Neural progenitor cell (in vitro differentiated cells): Measurements from ENCODE around the gene KLHL25. TPM values are rescaled to one million over a fixed set of nuclear protein-coding genes. Genes with fewer than 3 reads are reported as not detected.
A peak's percentile ranks its signal among the peaks of the same experiment; 100 is the strongest.

ENCODE experiments used
- DNase-seq: peaks from one replicate; pipeline ENCODE4 v3.0.0-alpha.2; 2016; ENCODE audit warnings: low spot score
- H2AFZ ChIP-seq: fragments of 200-600 bp; sonication (generic); replicated peaks from 2 replicates; pipeline ENCODE4 v1.6.1; 2016; ENCODE audit warnings: antibody characterized with exemption
- H3F3A ChIP-seq: fragments of 200-600 bp; sonication (generic); 2 replicates; pipeline ENCODE4 v1.6.1; 2016; ENCODE audit warnings: antibody characterized with exemption, low read depth
- H3K27ac ChIP-seq: fragments of 200-600 bp; sonication (generic); 2 replicates; pipeline ENCODE4 v1.5.1; 2016; ENCODE audit warnings: mild to moderate bottlenecking
- H3K27me3 ChIP-seq: fragments of 200-600 bp; sonication (generic); 2 replicates; pipeline ENCODE4 v1.6.1; 2016; ENCODE audit warnings: mild to moderate bottlenecking, moderate library complexity
- H3K36me3 ChIP-seq: fragments of 200-600 bp; sonication (generic); 2 replicates; pipeline ENCODE4 v1.5.1; 2016
- H3K4me1 ChIP-seq: fragments of 200-600 bp; sonication (generic); 2 replicates; pipeline ENCODE4 v1.6.1; 2016; ENCODE audit warnings: mixed run types
- H3K4me2 ChIP-seq: fragments of 200-600 bp; sonication (generic); 2 replicates; pipeline ENCODE4 v1.6.1; 2016
- H3K4me3 ChIP-seq: fragments of 200-600 bp; sonication (generic); 2 replicates; pipeline ENCODE4 v1.5.1; 2016
- H3K79me2 ChIP-seq: fragments of 200-600 bp; sonication (generic); 2 replicates; pipeline ENCODE4 v1.6.1; 2016; ENCODE audit warnings: low read depth
- H3K9ac ChIP-seq: fragments of 200-600 bp; sonication (generic); 2 replicates; pipeline ENCODE4 v1.6.1; 2016
- H3K9me3 ChIP-seq: fragments of 200-600 bp; sonication (generic); 2 replicates; pipeline ENCODE4 v1.5.1; 2016; ENCODE audit warnings: low read depth
- H4K20me1 ChIP-seq: fragments of 200-600 bp; sonication (generic); 2 replicates; pipeline ENCODE4 v1.6.1; 2016; ENCODE audit warnings: low read depth
- H3K27ac Mint-ChIP-seq: 3 replicates; pipeline ENCODE4 v1.8.0; 2021; ENCODE audit warnings: mixed read lengths
- H3K27me3 Mint-ChIP-seq: 2 replicates; pipeline ENCODE4 v1.8.0; 2022; ENCODE audit warnings: low read depth, mild to moderate bottlenecking, inconsistent platforms, moderate library complexity, mixed read lengths; ENCODE audit not compliant: insufficient read depth
- H3K36me3 Mint-ChIP-seq: 3 replicates; pipeline ENCODE4 v1.8.0; 2021; ENCODE audit warnings: mixed read lengths
- H3K4me1 Mint-ChIP-seq: 3 replicates; pipeline ENCODE4 v1.8.0; 2021; ENCODE audit warnings: mixed read lengths
- H3K4me3 Mint-ChIP-seq: 3 replicates; pipeline ENCODE4 v1.8.0; 2021; ENCODE audit warnings: mild to moderate bottlenecking, moderate library complexity, mixed read lengths
- H3K9me3 Mint-ChIP-seq: 3 replicates; pipeline ENCODE4 v1.8.0; 2020; ENCODE audit warnings: mixed read lengths
- EZH2 ChIP-seq: fragments of 200-600 bp; sonication (generic); IDR thresholded peaks from 2 replicates; pipeline ENCODE4 v1.6.1; 2017; ENCODE audit warnings: antibody characterized with exemption, mild to moderate bottlenecking, moderate library complexity
- EZH2phosphoT487 ChIP-seq: fragments of 200-600 bp; sonication (generic); IDR thresholded peaks from 2 replicates; pipeline ENCODE4 v1.6.1; 2017; ENCODE audit warnings: antibody characterized with exemption
- total RNA-seq: library from RNA; depleted of rRNA; stranded (reverse); fragments of >200 nt; gene quantifications from 2 replicates; pipeline ENCODE4 v1.2.3, GENCODE V29; 2015; ENCODE audit warnings: low replicate concordance
- TF ChIP-seq, protein P1 (sequence below): fragments of 200-600 bp; sonication (generic); IDR thresholded peaks from 2 replicates; pipeline ENCODE4 v1.5.1; 2017; ENCODE audit warnings: antibody characterized with exemption, mild to moderate bottlenecking

The KLHL25 gene
- total RNA-seq, 1 donor from 2014 or later = 12.1 TPM

DNA sequence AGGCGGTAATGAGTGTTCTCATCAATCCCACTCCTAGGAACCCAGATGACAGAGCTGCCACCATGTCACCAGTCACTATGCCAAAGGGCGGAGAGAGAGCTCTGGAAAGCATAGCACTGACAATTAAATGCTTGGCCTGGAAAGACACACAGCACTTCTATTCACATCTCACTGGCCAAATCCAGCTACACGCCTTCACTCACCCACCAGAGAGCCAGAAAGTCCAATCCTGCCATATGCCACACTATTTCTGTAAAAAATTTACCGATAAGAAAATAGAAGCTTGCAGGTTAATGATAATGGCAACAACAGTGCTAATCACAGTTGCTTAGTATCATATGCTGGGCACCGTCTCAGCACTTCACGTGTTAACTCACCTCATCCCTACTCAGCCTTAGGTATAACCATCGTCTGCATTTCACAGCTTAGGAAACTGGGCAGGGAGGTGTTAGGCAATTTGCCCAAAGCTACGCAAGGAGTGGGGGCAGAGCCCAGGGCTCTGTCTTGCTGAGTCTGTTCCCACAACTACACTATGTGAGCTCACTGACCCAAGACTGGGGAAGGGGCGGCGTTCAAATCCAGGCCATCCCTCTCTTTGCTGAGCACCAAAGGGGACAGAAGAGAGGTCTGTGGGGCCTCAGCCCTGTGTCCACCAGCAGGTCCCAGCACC lies 16.5 kb downstream of the KLHL25 start:
- peaks cover 55% of the 10 kb centered on the region for H3K4me1 Mint-ChIP-seq
- H3K4me3 Mint-ChIP-seq = no peak overlapping the region
- Histone ChIP-seq H3K9ac (no peak overlapping the region), H3K4me3 (no peak overlapping the region), H3K36me3 (no peaks in the 10 kb centered on the region), H4K20me1 (peaks cover 76% of the 10 kb centered on the region), H3K27ac (no peak overlapping the region), H3K4me1 (peaks cover 25% of the 10 kb centered on the region), H3K79me2 (peaks cover 99% of the 10 kb centered on the region), H3K9me3 (no peaks in the 10 kb centered on the region), H3F3A (no peaks in the 10 kb centered on the region), H3K4me2 (no peak overlapping the region), H3K27me3 (no peaks in the 10 kb centered on the region), H2AFZ (no peak overlapping the region)
- H3K9me3 Mint-ChIP-seq = peaks cover 11% of the 10 kb centered on the region
- peaks cover 34% of the 10 kb centered on the region for H3K36me3 Mint-ChIP-seq
- no peak overlapping the region for H3K27ac Mint-ChIP-seq
- peaks cover 8% of the 10 kb centered on the region for H3K27me3 Mint-ChIP-seq
- TF ChIP-seq, protein P1, sequence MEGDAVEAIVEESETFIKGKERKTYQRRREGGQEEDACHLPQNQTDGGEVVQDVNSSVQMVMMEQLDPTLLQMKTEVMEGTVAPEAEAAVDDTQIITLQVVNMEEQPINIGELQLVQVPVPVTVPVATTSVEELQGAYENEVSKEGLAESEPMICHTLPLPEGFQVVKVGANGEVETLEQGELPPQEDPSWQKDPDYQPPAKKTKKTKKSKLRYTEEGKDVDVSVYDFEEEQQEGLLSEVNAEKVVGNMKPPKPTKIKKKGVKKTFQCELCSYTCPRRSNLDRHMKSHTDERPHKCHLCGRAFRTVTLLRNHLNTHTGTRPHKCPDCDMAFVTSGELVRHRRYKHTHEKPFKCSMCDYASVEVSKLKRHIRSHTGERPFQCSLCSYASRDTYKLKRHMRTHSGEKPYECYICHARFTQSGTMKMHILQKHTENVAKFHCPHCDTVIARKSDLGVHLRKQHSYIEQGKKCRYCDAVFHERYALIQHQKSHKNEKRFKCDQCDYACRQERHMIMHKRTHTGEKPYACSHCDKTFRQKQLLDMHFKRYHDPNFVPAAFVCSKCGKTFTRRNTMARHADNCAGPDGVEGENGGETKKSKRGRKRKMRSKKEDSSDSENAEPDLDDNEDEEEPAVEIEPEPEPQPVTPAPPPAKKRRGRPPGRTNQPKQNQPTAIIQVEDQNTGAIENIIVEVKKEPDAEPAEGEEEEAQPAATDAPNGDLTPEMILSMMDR = no peak
- TF ChIP-seq EZH2phosphoT487 = no peak
- no peak for TF ChIP-seq EZH2
- DNase-seq = no peak

DNA sequence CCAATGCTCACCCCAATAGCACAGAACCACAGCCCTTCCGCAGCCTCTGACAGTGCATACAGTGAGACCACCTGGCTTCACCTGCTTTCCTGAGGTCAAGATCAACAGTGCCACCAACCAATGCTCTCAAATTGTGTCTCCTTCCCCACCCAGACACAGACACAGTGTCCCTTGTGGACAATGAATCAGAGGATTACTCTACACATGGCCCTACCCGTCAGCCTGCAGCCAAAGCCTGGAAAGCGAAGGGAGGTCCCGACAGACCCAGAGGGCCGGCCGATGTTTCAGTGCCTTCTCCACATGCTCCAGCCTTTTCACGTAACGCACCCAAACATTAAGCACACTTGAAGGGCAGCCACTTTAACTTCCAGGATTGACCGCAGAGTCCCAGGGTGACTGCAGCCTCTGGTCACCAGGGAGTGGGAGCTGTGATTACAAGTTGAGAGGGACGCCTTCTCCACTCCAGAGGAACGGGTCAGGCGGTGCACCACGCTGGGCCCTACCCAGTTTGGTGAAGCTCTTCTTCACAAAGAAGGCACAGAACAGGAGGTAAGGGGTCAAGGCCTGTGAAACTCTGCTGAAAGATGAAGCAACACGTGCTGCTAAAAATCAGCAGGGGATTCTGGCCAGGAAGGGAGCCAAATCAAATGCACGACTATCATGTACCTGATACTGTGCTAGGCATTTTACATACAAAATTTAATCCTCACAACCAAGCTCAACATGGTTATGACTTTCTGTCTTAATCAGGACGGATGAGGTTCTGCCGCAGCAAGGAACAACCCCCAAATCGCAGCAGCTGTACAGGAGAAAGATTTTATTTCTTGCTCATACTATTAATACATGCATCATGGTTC lies 17.2 kb downstream of the KLHL25 start:
- Histone ChIP-seq H3K9me3 (no peaks in the 10 kb centered on the region), H3K4me1 (peaks cover 23% of the 10 kb centered on the region), H3K27me3 (no peaks in the 10 kb centered on the region), H3K36me3 (no peaks in the 10 kb centered on the region), H3F3A (no peaks in the 10 kb centered on the region), H3K27ac (no peak overlapping the region), H4K20me1 (peaks cover 76% of the 10 kb centered on the region), H2AFZ (no peak overlapping the region), H3K9ac (no peak overlapping the region), H3K79me2 (peaks cover 100% of the 10 kb centered on the region), H3K4me2 (no peak overlapping the region), H3K4me3 (no peak overlapping the region)
- Mint-ChIP-seq H3K27me3 (peaks cover 8% of the 10 kb centered on the region), H3K4me1 (peaks cover 57% of the 10 kb centered on the region), H3K27ac (peak overlapping the region; percentile 61), H3K36me3 (peaks cover 32% of the 10 kb centered on the region), H3K9me3 (peaks cover 11% of the 10 kb centered on the region), H3K4me3 (peak overlapping the region; percentile 22)
- TF ChIP-seq EZH2phosphoT487 (no peak), EZH2 (no peak)
- TF ChIP-seq, protein P1 = no peak
- no peak for DNase-seq

DNA sequence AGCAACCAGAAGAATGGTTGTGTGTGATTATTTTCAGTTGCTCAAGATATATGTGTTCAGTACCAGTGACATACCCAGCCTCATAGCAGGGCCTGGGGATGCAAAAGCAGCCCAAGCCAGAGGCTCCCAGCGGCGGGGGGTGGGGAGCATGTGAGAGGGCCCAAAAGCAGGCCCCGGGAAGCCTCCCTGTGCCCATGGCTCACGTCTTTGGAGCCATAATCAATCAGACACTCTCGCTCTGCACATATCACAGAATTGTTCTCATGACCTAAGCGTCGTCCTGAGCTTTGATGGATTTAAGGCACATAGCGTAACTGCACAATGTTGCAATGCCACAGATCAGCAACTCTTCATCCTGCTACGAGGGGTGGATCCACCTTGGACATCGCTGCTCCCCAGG lies 20.8 kb downstream of the KLHL25 start:
- no peaks in the 10 kb centered on the region for H3F3A ChIP-seq
- peaks cover 3% of the 10 kb centered on the region for H3K4me1 ChIP-seq
- Mint-ChIP-seq H3K36me3 (peaks cover 39% of the 10 kb centered on the region), H3K27me3 (peaks cover 10% of the 10 kb centered on the region), H3K4me1 (peaks cover 43% of the 10 kb centered on the region), H3K4me3 (no peak overlapping the region), H3K9me3 (peaks cover 20% of the 10 kb centered on the region), H3K27ac (peak overlapping the region; percentile 68)
- no peak overlapping the region for H3K27ac ChIP-seq
- TF ChIP-seq EZH2phosphoT487 (no peak), EZH2 (no peak)
- TF ChIP-seq, protein P1 = no peak
- H3K36me3 ChIP-seq = no peaks in the 10 kb centered on the region
- peaks cover 98% of the 10 kb centered on the region for H3K79me2 ChIP-seq
- H2AFZ ChIP-seq = no peak overlapping the region
- no peaks in the 10 kb centered on the region for H3K9me3 ChIP-seq
- no peak overlapping the region for H3K9ac ChIP-seq
- no peak for DNase-seq
- H3K27me3 ChIP-seq = no peaks in the 10 kb centered on the region
- peaks cover 72% of the 10 kb centered on the region for H4K20me1 ChIP-seq
- no peak overlapping the region for H3K4me2 ChIP-seq
- no peak overlapping the region for H3K4me3 ChIP-seq
